22Rv1 (cell line): ENCODE measurements around the gene SLC12A8.

Experiments
- ZFX ChIP-seq: fragments of 450-650 bp; IDR thresholded peaks from 2 replicates; pipeline ENCODE4 v1.6.1; 2017; ENCODE audit warnings: antibody characterized with exemption, borderline replicate concordance
- TF ChIP-seq, protein P1 (sequence below): fragments of 450-650 bp; IDR thresholded peaks from 2 replicates; pipeline ENCODE4 v1.5.1; 2017; ENCODE audit warnings: mild to moderate bottlenecking

DNA sequence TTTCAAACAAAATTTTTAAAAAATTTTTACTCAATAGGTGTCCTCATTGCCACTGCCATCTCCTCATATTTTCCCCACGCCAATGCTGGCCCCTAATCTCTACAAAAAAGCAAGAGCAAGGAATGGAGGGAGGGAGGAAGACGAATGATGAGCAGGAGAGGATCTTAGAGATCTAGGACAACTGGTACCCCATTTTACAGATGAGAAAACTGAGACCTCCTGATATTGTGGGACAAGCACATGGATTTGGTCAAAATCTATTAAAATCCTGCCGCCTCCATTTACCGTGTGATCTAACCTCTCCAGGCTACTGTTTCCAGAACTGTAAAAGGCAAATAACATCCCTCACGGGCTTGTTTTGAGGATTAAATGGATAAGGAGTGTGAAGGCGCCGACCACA is 161.3 kb downstream of the SLC12A8 start:
- TF ChIP-seq, protein P1, sequence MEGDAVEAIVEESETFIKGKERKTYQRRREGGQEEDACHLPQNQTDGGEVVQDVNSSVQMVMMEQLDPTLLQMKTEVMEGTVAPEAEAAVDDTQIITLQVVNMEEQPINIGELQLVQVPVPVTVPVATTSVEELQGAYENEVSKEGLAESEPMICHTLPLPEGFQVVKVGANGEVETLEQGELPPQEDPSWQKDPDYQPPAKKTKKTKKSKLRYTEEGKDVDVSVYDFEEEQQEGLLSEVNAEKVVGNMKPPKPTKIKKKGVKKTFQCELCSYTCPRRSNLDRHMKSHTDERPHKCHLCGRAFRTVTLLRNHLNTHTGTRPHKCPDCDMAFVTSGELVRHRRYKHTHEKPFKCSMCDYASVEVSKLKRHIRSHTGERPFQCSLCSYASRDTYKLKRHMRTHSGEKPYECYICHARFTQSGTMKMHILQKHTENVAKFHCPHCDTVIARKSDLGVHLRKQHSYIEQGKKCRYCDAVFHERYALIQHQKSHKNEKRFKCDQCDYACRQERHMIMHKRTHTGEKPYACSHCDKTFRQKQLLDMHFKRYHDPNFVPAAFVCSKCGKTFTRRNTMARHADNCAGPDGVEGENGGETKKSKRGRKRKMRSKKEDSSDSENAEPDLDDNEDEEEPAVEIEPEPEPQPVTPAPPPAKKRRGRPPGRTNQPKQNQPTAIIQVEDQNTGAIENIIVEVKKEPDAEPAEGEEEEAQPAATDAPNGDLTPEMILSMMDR = no peak
- no peak for TF ChIP-seq ZFX
